DMS114 treated with DMSO at 0.1 percent for 48 hours (cell line): ENCODE data around the gene HOXC9.
A peak's percentile ranks its signal among the peaks of the same experiment; 100 is the strongest.

ENCODE experiments used
- DNase-seq: peaks from one replicate; lab custom pipeline; 2025; ENCODE audit not compliant: unreplicated experiment; lab: John Stamatoyannopoulos, UW

Gene HOXC9

GRCh38 chr12:54000116-54001114 lies at the start of gene HOXC9:
HOXC9 (plus strand) TSS chr12:54000161; CDS start chr12:54000189, 28 bp downstream.
- no peak for DNase-seq

DNA sequence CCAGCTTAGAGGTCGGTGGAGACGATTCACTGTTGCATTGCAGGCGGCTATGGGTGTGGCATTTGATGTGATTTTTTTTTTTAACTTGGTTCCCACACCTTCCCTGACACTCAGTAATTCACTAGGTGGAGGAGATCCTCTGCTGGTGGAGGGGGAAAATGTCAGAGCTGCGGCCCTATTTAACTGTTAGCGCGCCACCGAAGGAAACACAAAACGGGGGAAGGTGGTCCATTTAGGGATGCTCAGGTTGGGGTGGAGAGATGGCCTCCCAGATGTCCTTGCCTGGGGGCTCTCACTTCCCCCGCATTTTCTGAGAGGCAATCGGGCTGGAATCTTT lies 49.6 kb upstream of the HOXC9 start:
- no peak for DNase-seq

- no peak for DNase-seq
These were observed 49.0 kb upstream of the HOXC9 start for GRCh38 chr12:53950789-53951576.

DNA sequence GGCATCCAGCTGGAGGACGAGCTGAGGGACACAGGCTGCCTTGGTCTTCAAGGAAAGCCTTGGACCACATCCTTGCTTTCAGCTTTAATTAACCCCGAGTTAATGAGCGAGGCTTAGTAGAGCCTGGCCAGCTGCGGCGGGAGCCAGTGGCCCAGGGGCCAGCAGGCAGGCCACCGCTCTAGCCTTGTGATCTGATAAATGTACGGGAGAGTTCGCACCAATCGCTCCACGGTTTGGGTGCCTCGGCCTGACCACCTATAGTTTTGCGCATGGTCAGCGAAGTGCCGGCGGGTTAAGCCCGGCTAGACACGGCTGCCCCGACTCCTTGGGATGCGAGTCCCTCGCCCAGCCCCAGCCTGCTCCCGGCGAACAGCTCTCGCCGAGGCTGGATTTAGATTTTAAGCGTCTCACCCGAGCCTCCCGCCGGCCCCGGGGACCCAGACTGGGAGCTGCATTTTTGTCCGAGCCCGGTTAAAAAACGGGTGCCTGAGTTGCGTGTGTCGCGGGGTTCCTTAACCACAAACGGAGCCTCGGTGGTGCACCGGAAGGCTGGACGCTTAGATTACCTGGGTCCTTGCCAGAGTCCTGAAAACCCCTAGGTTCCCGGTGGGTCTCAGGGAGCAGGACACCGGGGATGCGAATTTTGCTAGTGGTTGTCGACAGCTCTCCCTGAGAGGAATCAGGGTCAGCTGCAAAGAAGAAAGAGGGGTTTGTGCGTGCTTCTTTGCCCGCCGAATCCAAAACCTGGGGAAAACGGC lies 48.2 kb upstream of the HOXC9 start:
- DNase-seq = no peak

GRCh38 chr12:53952335-53952694 lies 47.6 kb upstream of the HOXC9 start:
- no peak for DNase-seq

- no peak for DNase-seq
These were observed 46.9 kb upstream of the HOXC9 start for GRCh38 chr12:53952871-53953734.

DNA sequence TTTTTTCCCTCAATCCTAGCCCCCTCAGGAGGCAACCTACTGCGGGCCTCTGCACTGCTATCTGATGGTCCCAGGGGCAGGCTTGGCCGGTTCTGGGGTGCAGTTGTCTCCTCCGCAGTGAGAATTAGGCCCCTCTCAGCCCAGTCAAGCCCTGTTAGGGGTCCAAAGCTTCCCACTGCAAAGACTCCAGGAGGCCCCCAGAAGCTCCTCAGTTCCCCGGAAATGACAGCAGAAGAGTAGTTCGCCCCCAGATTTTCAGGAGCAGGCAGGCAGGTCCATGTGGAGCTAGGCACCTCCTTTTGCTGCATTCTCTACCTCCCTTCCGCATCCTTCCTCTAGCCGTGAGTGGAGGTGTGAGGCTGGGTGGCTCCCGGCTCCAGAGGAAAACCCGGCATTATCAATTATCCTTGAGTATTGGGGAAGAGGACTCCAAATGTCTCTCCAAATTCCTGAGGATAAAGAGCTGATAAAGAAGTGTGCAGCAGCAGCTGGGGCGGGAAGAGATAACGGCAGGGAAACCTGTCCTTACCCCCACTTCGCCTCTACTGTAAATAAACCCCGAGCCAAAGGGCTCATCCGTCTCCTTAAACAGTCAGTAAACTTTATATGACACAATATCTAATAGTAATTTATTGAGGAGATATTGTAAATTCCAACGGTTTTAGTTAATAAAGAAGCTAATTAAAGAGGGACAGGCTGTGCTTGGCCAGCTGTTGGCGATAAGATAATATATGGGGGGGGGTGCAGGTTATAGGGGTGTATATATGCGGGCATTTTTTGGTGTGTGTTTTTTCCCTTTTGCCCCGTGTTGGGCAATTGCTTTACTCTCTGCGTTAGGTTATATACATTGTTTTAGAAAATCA lies 45.9 kb upstream of the HOXC9 start:
- DNase-seq = no peak

GRCh38 chr12:53954694-53955035 lies 45.3 kb upstream of the HOXC9 start, which contains the start of gene HOXC12:
HOXC12 (plus strand) TSS chr12:53954903; CDS start chr12:53954930, 27 bp downstream.
- peak; percentile 43 for DNase-seq

- no peak for DNase-seq
These were observed 44.8 kb upstream of the HOXC9 start for GRCh38 chr12:53955036-53955775.

- no peak for DNase-seq
These were observed 44.1 kb upstream of the HOXC9 start for GRCh38 chr12:53955776-53956250.

- DNase-seq = no peak
These were observed 43.6 kb upstream of the HOXC9 start for GRCh38 chr12:53956251-53956887.

- DNase-seq = no peak
These were observed 42.9 kb upstream of the HOXC9 start for GRCh38 chr12:53956914-53957536.

- no peak for DNase-seq
These were observed 41.8 kb upstream of the HOXC9 start for GRCh38 chr12:53958128-53958527.

- no peak for DNase-seq
These were observed 40.6 kb upstream of the HOXC9 start for GRCh38 chr12:53959314-53959713.

GRCh38 chr12:53960187-53961024 lies 39.6 kb upstream of the HOXC9 start:
- no peak for DNase-seq

GRCh38 chr12:53961025-53961761 lies 38.8 kb upstream of the HOXC9 start:
- DNase-seq = no peak
